Suprapubic skin (tissue), 4 donors: ENCODE results near the gene UTP14C.
"Not testable (repeated sequence)": the region's sequence is repeated elsewhere in the genome, so short reads cannot be mapped to it uniquely, and the experiment has no call there.

Experiments
- CTCF ChIP-seq, 2 donors: fragments of 200-600 bp in 1 of 2; fragments of 450-650 bp in 1 of 2; sonication (generic) in 1 of 2; IDR thresholded peaks; one replicate each; pipeline ENCODE4 v1.5.1; 2016 to 2019; ENCODE audit warnings: antibody characterized with exemption in 2 of 2, mild to moderate bottlenecking in 1 of 2, moderate library complexity in 1 of 2
- EP300 ChIP-seq: sonication (generic); formaldehyde crosslinking; IDR thresholded peaks from one replicate; pipeline ENCODE4 v1.6.1; 2017; ENCODE audit warnings: antibody characterized with exemption
- POLR2A ChIP-seq, 2 donors: fragments of 450-650 bp; IDR thresholded peaks; one replicate each; pipeline ENCODE4 v1.6.1; 2017; ENCODE audit warnings: antibody characterized with exemption in 2 of 2, mild to moderate bottlenecking in 2 of 2, moderate library complexity in 2 of 2
- POLR2AphosphoS5 ChIP-seq, 3 donors: sonication (generic); formaldehyde crosslinking; IDR thresholded peaks; one replicate each; pipeline ENCODE4 v1.6.1; 2017; ENCODE audit warnings: antibody characterized with exemption in 3 of 3

GRCh38 chr13:51984904-51985303 lies 39.6 kb upstream of the UTP14C start:
- not testable (repeated sequence) for TF ChIP-seq CTCF (IDR thresholded peaks at IDR 0.05); EP300; POLR2AphosphoS5 (IDR thresholded peaks at IDR 0.05); POLR2A (IDR thresholded peaks at IDR 0.05)
